ENCODE data around the gene FAM13A. TPM values are rescaled to one million over a fixed set of nuclear protein-coding genes. Genes with fewer than 3 reads are reported as not detected.

Gene FAM13A
- total and polyA plus RNA-seq, 2 of the 13 experiments (the other 11 are each of a cell fraction or from before 2014, with no cell fraction given): 1.2 to 36.2 TPM

DNA sequence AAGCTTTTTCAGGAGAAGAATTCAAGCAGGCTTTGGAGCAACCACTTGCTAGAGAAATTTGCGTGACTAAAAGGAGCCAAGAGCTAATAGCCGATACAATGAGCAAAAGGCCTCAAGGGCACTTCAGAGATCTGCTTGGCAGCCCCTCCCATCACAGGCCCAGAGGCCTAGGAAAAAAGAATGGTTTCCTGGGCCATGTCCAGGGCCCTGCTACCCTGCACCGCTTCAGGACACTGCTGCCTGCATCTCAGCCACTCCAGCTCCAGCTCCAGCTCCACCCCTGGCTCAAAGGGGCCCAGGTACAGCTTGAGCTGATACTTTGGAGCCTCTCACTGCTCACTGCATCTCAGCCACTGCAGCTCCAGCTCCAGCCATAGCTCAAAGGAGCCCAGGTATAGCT lies 98.9 kb downstream of the FAM13A start:
- ChIA-PET CTCF (ENCODE audit: low intra/inter-chr PET ratio, low total read pairs) (no interaction called here), POLR2A (no interaction called here)
- no peak for DNase-seq (ENCODE audit: low spot score)
- H3K4me2 ChIP-seq (ENCODE audit: low read depth, low read length): no peak overlapping the region
- H3K27me3 ChIP-seq (ENCODE audit: control insufficient read depth in 1 of 2, insufficient read depth in 2 of 2, low read length in 2 of 2): no peaks in the 10 kb centered on the region; a peak in 2 of 5 replicates
- H2AFZ ChIP-seq (ENCODE audit: low read length): no peak overlapping the region
- no peaks in the 10 kb centered on the region for H3K79me2 ChIP-seq (ENCODE audit: insufficient read depth, low read length)
- intact Hi-C loops (cut with micrococcal nuclease; ENCODE audit: unreplicated experiment): no loop called here
- FAIRE-seq: no peak
- H3K4me1 ChIP-seq (ENCODE audit: insufficient read depth, low read length): no peaks in the 10 kb centered on the region
- H3K27ac ChIP-seq (ENCODE audit: extremely low read length, insufficient read depth, low read length): no peak overlapping the region
- no peak overlapping the region for H3K4me3 ChIP-seq (replicated peaks in 1 of 3; ENCODE audit: insufficient read depth in 1 of 3, low read depth in 2 of 3, low read length in 3 of 3)
- H3K36me3 ChIP-seq (replicated peaks in 1 of 2; ENCODE audit: control insufficient read depth in 1 of 2, insufficient read depth in 2 of 2, low read length in 2 of 2): no peaks in the 10 kb centered on the region
- H3K9me3 ChIP-seq (ENCODE audit: low read length): no peaks in the 10 kb centered on the region
- no peaks in the 10 kb centered on the region for H4K20me1 ChIP-seq (ENCODE audit: insufficient read depth, low read length)
- WGBS (ENCODE audit: low lambda C conversion rate): 38% methylated on average over 2 of the region's 3 CpGs
- no peak; the same call in 2 of the 3 replicates for ATAC-seq
- H3K9ac ChIP-seq (ENCODE audit: insufficient read depth, low read depth, low read length): no peak overlapping the region
- BruUV-seq (replicated peaks): no TSS peak
- in situ Hi-C loops (cut with HindIII; ENCODE audit: extremely low pct_ligation_motif_present, low pct_unique_long_range_greater_than_20kb): no loop called here
- TF ChIP-seq ZNF331 (CRISPR knock-in tag; IDR thresholded peaks at IDR 0.05): no peak
- no peak for TF ChIP-seq RAD21 (CRISPR knock-in tag; IDR thresholded peaks at IDR 0.05)
- no peak for TF ChIP-seq FLYWCH1 (CRISPR knock-in tag; IDR thresholded peaks at IDR 0.05)
- TF ChIP-seq DNMT3B (CRISPR knock-in tag; conservative IDR thresholded peaks at IDR 0.05): no peak
- TF ChIP-seq ATF1 (CRISPR knock-in tag; IDR thresholded peaks at IDR 0.05): no peak
- no peak for TF ChIP-seq ZNF782 (CRISPR knock-in tag; IDR thresholded peaks at IDR 0.05; ENCODE audit: borderline replicate concordance)
- TF ChIP-seq GATAD1 (CRISPR knock-in tag; IDR thresholded peaks at IDR 0.05): no peak
- TF ChIP-seq, protein P1, sequence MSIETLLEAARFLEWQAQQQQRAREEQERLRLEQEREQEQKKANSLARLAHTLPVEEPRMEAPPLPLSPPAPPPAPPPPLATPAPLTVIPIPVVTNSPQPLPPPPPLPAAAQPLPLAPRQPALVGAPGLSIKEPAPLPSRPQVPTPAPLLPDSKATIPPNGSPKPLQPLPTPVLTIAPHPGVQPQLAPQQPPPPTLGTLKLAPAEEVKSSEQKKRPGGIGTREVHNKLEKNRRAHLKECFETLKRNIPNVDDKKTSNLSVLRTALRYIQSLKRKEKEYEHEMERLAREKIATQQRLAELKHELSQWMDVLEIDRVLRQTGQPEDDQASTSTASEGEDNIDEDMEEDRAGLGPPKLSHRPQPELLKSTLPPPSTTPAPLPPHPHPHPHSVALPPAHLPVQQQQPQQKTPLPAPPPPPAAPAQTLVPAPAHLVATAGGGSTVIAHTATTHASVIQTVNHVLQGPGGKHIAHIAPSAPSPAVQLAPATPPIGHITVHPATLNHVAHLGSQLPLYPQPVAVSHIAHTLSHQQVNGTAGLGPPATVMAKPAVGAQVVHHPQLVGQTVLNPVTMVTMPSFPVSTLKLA (IDR thresholded peaks at IDR 0.05): no peak
- TF ChIP-seq ZFP37 (CRISPR knock-in tag; IDR thresholded peaks at IDR 0.05; ENCODE audit: borderline replicate concordance): no peak
- no peak for TF ChIP-seq GATA4 (IDR thresholded peaks at IDR 0.05; ENCODE audit: borderline replicate concordance, low read depth)
- no peak for TF ChIP-seq ZNF44 (CRISPR knock-in tag; IDR thresholded peaks at IDR 0.05)
- no peak for TF ChIP-seq STAT5B (CRISPR knock-in tag; IDR thresholded peaks at IDR 0.05)
- TF ChIP-seq MTF2 (CRISPR knock-in tag; IDR thresholded peaks at IDR 0.05; ENCODE audit: borderline replicate concordance): no peak
- TF ChIP-seq, protein P2, sequence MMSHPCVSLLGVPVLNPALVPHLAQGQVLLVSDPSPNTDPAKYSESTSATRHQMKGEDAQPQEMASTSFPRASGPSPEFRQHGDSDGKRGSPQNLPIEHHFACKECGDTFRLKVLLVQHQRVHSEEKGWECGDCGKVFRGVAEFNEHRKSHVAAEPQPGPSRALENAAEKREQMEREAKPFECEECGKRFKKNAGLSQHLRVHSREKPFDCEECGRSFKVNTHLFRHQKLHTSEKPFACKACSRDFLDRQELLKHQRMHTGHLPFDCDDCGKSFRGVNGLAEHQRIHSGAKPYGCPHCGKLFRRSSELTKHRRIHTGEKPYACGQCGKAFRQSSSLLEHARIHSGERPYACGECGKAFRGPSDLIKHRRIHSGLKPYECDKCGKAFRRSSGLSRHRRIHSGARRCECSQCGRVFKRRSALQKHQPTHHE (CRISPR knock-in tag; IDR thresholded peaks at IDR 0.05; ENCODE audit: borderline replicate concordance): no peak
- TF ChIP-seq, protein P3, sequence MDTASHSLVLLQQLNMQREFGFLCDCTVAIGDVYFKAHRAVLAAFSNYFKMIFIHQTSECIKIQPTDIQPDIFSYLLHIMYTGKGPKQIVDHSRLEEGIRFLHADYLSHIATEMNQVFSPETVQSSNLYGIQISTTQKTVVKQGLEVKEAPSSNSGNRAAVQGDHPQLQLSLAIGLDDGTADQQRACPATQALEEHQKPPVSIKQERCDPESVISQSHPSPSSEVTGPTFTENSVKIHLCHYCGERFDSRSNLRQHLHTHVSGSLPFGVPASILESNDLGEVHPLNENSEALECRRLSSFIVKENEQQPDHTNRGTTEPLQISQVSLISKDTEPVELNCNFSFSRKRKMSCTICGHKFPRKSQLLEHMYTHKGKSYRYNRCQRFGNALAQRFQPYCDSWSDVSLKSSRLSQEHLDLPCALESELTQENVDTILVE (CRISPR knock-in tag; IDR thresholded peaks at IDR 0.05): no peak
- TF ChIP-seq, protein P4, sequence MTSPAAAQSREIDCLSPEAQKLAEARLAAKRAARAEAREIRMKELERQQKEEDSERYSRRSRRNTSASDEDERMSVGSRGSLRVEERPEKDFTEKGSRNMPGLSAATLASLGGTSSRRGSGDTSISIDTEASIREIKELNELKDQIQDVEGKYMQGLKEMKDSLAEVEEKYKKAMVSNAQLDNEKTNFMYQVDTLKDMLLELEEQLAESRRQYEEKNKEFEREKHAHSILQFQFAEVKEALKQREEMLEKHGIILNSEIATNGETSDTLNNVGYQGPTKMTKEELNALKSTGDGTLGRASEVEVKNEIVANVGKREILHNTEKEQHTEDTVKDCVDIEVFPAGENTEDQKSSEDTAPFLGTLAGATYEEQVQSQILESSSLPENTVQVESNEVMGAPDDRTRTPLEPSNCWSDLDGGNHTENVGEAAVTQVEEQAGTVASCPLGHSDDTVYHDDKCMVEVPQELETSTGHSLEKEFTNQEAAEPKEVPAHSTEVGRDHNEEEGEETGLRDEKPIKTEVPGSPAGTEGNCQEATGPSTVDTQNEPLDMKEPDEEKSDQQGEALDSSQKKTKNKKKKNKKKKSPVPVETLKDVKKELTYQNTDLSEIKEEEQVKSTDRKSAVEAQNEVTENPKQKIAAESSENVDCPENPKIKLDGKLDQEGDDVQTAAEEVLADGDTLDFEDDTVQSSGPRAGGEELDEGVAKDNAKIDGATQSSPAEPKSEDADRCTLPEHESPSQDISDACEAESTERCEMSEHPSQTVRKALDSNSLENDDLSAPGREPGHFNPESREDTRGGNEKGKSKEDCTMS (CRISPR knock-in tag; conservative IDR thresholded peaks at IDR 0.05): no peak
- TF ChIP-seq CEBPB (IDR thresholded peaks at IDR 0.05; ENCODE audit: borderline replicate concordance, low read depth, low read length): no peak
